Uterus (tissue), 2 donors: ENCODE measurements around the gene MUS81.

ENCODE experiments used
- CTCF ChIP-seq, 4 experiments: fragments of 200-600 bp in 2 of 4; fragments of 450-650 bp in 2 of 4; sonication (generic) in 2 of 4; IDR thresholded peaks; one replicate each; pipeline ENCODE4 v1.5.1; 2016 to 2019; ENCODE audit warnings: antibody characterized with exemption in 4 of 4, mild to moderate bottlenecking in 2 of 4, moderate library complexity in 1 of 4
- POLR2A ChIP-seq, 2 donors: fragments of 450-650 bp; IDR thresholded peaks; one replicate each; pipeline ENCODE4 v1.6.1; 2016; ENCODE audit warnings: antibody characterized with exemption in 2 of 2, mild to moderate bottlenecking in 1 of 2, moderate library complexity in 1 of 2

GRCh38 chr11:65865550-65866172, 5.4 kb downstream of the MUS81 start:
- TF ChIP-seq POLR2A (IDR thresholded peaks at IDR 0.05) (no peak), CTCF (IDR thresholded peaks at IDR 0.05) (no peak)
